GM18511 (cell line): Measurements from ENCODE around the gene CDC5L.

Source experiments
- ATAC-seq: cut with Tn5 transposase; IDR thresholded peaks from one replicate; pipeline ENCODE4 v1.9.1; 2021; ENCODE audit warnings: mild to moderate bottlenecking, moderate library complexity; ENCODE audit not compliant: unreplicated experiment

CDC5L gene

DNA sequence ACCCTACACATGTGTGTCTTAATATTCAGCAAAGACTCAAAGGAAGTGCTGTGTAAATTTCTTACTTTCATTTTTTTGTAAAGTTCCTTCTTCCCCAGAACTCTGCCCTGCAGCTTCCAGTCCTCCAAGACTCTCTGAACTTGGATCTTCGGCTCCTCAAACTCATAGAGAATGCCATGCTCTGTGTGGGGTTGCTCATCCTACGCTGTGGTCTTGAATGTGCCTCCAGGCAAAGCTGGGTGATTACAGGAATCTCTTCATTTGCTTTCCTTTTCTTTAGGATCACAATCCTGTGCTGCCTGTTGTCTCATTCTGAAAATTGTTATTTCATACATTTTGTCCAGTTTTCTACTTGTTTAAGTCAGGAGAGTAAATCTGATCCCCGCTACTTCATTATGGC is 14.5 kb upstream of the CDC5L start:
- no peak for ATAC-seq

DNA sequence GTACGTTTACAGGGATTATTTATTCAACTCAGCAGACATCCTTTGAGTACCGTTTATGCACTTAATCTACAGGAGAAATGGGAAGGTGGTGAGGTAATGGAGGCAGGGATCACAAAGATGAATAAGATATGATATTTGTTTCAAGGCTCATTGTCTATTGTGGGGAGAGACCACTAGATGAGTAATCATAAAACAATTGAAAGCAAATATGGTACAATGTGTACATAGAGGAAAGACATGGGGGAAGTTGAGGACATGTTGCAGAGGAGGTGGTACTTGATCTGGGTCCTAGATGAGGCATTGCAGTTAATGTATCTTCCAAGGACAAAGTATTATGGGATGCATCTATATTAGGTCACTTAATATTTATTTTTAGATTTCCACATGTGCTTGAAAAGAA is 13.7 kb upstream of the CDC5L start:
- no peak for ATAC-seq

DNA sequence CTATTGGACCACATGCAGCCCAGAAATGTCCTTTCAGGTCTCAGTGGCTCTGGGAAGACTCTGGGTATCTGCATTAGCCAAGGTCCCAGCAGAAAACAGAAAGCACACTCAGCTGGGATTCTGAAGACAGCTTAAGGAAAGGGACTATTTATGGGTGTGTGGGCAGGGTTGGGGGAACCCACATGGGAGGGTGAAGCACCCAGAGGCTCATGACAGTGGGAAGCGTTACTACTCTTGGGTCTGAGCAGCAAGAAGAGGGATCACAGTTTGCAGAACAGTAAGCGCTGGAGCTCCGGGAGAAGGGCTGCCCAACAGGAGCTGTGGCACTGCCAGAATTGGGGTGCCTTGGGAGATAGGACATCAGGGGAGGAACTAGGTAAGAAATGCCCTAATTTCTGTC is 12.4 kb upstream of the CDC5L start:
- no peak for ATAC-seq

DNA sequence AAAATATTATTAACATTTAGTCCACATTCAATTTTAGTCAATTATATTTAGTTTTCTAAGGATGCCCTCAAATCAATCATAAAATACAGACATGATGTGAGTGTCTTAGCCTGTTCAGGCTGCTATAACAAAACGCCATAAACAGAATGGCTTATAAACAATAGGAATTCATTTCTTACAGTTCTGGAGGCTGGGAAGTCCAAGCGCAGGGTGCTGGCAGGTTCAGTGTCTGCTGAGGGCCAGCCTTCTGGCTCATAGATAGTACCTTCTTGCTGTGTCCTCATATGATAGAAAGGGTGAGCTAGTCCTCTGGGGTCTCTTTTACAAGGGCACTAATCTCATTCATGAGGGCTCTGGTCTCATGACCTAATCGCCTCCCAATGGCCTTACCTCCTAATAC is 10.0 kb upstream of the CDC5L start:
- no peak for ATAC-seq

DNA sequence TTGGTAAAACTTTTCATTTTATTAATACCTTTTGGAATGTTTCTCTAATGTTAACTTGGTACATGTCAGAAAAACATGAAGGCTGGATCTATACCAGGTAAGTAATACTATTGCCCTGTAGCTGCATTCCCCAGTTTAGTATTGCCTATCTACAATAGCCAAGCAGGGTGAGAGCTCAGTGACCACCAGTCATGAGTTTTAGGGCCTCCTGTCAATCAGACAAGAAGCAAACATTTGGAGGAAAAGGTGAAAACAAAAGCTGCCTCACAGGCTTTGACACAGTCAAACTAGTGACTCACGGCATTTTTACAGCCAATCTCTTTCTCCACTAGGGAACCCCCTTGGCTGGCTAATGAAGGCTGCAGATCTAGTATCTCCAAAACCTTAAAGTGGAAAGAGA is 9.5 kb upstream of the CDC5L start:
- no peak for ATAC-seq

DNA sequence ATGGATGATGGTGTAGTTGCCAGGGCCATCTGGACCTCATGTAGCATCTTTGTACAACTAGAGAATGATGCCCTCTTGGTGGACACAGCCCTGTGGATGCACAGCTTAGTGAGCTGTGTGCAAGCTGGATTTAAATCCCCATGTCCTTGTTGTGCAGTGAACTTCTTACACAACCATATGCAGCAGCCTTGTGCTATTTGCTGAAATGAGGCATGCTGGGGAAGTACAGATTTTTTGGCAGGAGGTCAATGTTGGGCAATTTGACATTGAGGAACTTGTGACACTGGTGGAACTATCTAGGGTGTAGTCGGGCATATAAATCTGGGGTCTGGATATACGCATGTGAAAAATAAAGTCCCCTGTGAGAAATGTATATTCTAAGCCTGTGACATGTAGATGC is 5.8 kb upstream of the CDC5L start:
- ATAC-seq: no peak

DNA sequence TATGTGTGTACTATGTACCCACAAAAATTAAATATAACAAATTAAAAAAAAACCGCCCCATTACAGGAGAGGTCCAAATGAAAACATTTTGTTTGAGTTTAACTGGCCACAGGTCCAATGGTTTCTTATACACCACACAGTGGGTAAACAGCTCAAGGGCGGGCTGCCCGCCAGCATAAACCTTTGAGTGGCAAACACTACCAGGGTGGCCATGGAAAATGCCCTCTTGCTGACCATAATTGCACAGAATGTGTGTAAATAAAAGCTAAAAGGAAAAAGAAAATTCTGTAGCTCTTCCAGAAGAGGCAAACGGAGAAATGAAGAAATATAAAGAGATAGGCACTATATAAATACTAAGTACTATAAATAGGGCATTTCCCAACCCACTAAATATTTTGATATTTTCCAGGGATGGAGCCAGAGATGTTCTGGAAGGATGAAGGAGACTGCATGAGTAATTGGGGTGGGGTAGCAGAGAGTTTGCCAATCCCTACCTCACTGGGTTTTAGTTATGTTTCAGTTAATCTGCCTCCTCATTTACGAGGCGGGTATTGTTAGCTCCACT is 1.1 kb upstream of the CDC5L start:
- ATAC-seq: no peak

DNA sequence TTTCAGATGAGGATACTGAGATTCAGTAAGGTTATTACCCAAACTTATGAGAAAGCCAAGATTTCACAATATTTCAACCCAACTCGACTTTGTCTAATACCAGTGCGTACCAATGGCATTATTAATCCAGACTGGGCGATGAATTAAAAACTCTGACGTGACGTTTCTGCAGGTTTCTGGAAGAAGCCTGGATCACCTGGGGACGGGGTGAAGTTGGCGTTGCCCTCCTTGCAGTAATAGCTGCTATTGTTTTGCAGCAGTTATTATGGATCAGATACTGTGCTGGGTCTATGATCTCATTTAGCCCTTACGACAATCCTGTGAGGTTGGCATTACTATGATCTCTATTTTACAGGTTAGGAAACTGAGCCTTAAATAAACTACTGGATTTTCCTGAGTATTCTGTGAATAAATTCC is 569 bp upstream of the CDC5L start:
- peak; percentile 17 for ATAC-seq

DNA sequence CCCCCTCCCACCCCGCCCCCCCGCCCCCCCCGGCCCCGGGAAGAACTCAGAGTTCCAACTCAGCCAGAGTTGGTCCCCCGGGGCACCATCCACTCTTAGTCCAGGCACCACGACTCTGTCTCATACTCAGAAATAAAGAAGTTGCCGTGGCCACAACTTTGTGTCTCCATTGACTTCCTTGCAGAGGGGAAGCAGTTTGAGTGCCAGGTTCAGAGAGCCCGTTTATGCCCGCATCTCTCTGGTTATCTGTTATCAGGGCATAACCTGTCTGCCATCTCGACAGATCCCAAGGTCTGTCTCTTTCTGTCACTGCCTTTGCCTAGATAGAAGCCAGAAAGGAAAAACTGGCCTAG is 605 bp downstream of the CDC5L start:
- no peak for ATAC-seq

DNA sequence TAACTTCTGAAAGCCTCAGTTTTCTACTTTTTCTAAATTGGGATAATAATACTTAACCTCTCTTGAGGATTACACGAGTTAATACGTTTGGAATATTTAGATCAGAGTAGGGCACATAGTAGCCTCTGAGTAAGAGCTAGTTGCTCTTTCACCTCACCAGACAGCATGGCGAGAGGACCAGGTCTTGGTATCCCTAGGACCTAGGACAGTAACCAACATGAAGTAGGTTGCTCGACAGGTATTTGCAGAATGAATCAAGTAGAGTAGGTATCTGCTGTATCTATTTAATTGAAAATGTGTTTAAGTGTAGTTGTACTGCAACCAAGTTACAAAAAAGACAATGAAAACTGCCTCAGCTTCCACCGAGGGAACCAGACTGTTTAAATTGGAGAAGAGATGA is 1.4 kb downstream of the CDC5L start:
- ATAC-seq: no peak

DNA sequence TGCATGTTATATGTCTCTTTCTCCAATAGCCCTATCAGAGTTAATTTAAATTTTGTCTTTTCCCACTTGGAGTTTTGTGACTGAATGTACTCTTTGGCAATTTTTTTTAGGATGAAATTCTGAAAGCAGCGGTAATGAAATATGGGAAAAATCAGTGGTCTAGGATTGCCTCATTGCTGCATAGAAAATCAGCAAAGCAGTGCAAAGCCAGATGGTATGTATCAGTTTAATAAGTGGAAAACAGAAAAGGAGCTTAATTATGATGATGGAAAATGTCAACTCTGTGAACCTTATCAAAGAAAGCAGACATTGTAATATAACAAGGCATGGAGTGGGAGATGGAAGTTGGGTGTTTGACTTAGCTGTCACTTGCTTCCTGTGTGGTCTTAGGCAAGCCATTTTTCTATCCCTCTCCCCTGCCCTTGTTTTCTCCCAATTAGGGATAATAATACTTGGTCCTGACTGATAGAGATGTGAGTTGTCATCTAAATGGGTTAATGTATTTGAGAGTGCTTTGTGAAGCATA is 2.7 kb downstream of the CDC5L start:
- no peak for ATAC-seq

DNA sequence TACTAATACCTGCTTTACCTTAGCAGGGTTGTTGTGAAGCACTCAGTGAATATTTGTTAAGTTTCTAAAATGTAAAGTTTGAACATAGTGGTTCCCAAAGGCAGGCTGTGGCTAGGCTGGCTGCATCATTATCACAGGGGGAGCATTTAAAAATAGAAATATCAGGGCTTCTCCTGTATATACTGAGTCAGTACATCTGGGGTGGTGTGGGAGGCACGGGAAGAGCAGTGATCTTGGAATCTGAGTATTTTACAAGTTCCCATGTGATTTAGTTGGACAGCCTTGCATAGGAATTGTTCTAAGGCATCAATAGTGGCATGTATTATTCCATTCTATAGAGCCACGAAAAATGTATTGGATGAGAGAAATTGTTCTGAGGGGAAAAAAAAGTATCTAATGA is 8.0 kb downstream of the CDC5L start:
- ATAC-seq: no peak

DNA sequence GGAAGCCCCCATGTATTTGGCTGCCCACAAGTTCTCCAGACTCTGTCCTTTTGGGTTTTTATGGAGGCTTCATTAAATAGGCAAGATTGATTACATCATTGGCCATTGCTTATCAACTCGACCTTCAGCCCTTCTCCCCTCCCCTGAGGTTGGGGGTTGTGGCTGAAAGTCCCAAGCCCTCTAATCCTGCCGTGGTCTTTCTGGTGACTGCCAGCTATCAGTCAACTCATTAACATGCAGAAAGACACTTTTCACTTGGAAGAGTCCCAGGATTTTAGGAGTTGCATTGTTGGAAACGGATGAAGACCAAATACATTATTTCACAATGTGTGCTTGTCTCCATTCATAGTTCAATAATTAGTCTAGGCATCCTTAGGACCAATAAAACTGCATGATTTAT is 9.5 kb downstream of the CDC5L start:
- no peak for ATAC-seq

DNA sequence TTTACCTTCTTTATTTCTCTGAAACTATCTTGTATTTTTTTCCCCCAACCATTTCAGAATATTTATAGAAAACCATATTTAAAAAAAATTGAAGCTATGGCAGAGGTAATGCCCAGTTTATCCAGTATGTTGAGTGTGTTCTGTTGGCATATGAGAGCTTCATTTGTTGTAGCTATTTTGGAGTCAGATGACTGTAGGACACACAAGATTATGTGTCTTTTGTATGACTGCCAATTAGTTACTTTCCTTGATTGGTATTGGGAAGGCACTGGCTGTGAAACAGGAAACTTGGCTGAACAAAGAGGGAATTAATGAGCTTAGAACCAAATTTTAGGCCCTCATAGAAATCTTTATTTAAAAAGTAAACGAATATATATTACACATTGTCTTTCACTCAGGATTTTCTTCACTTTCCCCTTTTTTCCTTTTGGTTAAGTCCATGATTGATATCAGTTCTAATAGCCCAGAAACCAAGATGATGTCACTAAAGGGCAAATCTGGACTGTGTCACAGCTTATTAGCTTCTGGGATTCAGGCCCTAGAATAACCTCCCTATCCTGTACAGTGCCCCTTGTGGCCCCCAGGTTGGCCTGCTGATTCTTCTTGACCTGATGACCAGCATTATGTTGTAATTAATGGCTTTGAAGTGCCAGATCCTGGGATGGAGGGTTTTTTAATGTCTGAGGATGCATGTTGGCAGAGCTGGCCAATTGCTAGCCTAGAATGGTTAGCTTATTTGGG is 10.1 kb downstream of the CDC5L start:
- ATAC-seq: no peak

DNA sequence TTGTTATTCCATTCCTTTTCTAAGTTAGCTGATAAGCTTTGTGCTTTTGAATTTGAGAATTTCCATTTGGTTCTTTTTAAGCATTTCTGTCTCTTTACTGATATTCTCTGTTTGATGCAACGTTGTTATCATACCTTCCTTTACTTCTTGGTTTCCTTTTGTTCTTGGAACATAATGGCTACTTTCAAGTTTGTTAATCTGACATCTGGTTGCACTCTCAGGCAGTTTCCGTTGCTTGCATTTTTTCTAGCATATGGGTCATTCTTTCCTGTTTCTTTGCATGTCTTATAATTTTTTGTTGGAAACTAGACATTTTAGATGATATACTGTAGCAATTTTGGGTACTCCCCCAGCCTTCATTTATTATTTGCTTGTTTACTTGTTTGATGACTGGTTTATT is 12.5 kb downstream of the CDC5L start:
- ATAC-seq: no peak

DNA sequence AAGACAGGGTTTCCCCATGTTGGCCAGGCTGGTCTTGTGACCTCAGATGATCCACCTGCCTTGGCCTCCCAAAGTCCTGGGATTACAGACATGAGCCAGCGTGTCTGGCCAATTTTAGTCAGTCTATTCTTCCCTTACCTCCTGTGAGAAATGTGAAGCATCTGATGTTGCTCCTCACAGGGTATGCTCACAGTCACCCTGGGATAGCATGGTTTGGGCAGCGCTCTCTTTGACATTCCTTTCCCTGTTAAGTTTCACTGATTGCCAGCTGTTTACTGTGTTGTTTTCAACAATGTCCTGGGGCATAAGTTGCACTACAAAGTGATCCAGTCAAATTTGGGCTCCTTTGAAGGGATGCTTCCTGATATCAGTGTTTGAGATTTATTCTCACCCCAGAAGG is 13.1 kb downstream of the CDC5L start:
- no peak for ATAC-seq

DNA sequence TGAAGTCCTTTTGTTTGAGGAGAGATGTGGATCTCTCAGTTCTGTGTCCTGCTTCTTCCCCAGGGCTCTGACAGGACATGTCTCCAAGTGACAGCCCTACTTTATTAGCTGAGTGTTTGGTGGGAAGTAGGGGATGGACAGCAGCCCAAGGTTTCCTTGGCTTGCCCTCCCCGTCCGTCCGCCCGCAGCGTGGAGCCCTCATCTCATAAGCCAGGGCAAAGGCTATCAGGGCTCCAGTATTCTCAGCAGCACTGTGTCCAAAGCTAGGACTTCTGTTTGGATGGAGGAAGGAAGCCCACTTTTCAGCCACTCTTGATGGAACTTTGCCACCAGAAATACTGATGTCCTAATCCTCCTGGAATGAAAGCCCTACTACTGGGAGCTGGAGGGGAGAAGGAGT is 13.6 kb downstream of the CDC5L start:
- no peak for ATAC-seq

DNA sequence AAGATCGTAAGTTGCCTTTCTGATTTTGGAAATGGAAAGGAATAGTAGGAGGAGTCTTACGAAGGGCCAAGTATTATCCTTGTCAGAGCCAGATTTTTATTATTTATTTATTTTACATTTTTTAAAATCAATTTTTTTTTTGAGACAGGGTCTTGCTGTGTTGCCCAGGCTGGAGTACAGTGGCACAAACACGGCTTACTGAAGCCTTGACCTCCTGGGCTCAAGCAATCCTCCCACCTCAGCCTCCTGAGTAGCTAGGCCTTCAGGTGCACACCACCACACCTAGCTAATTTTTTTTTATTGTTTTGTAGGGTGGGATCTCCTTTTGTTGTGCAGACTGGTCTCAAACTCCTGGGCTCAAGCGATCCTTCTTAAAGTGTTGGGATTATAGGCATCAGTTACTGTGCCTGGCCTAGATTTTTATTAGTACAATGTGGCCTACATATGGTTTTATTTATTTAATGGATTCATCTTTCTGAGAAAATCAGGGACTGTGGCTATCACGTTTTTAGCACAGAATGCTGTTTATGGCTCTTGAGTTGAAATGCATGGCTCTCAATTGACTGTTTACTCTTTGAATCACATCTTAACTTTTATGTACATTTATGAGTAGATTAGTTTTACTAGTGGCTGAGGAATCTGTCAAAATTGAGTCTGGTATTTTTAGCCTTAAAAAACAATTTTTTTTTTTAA is 16.7 kb downstream of the CDC5L start:
- no peak for ATAC-seq

DNA sequence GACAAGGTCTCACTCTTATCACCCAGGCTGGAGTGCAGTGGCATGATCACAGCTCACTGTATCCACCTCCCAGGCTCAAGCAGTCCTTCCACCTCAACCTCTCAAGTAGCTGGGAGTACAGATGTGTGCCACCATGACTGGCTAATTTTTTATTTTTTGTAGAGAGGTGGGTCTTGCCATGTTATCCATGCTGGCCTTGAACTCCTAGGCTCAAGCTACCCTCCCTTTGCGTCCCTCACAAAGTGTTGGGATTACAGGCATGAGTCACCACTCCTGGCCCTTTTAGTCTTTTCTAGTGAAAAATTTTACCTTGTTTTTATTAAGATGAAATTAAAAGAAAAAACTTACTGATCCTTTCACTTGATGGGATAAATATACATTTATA is 17.2 kb downstream of the CDC5L start:
- no peak for ATAC-seq

DNA sequence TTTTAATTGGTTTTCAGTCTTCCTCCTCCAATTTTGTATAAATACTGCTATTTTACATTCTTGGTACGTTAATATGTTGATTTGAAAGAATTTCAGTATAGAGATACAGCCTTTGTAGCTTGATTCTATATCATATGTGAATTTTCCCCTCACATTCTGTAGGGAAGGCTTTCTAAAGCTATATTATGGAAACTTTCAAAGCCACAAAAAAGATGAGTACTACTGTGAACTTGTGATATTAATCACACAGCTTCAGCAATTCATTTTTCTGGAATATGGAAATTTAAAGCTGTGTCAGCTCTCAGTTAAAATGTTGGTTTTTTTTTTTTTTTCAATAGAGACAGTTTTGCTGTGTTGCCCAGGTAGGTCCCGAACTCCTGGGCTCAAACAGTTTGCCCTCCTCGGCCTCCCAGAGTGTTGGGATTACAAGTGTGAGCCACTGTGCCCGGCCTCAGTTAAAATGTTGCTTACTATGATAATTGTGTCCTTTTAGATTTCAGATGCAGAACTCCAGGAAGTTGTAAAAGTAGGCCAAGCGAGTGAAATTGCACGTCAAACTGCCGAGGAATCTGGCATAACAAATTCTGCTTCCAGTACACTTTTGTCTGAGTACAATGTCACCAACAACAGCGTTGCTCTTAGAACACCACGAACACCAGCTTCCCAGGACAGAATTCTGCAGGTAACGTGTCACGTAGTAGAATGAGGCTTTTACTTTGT is 20.6 kb downstream of the CDC5L start:
- ATAC-seq: no peak

DNA sequence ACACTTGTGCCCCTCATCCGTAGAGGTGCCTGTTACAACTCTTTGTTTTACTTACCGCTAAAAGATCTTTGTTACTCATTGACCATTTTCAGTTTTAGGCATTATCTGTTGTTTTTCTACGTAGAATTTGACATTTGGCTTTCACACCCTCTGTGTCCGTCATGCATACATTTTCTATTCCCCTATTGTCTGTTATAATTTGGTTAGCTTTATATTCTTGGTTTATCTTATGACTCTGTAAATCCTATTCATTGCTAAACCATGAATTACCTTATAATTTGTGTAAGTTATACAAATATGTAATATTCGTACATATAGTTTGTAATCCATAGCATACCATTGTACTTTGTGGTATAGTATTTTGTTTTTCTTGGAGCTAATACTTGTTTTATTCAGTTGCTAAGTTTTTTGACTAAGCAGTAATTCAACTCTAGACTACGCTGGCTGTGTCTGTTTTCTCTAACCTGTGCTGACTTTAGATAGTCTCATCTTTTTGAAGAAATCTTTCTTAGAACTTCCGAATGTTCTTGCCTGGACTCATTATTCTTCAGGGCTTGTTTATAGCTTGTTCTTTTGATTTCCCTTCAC is 21.8 kb downstream of the CDC5L start:
- no peak for ATAC-seq
